HEK293 (cell line): ENCODE measurements around the gene KLHL11.

Source experiments
- CTCF ChIA-PET: fragments of 350-600 bp; formaldehyde crosslinking; extraction: SDS; loops from one replicate; lab custom pipeline; 2021; ENCODE audit warnings: antibody characterized with exemption; lab: Yijun Ruan, JAX
- POLR2A ChIA-PET: fragments of 300-600 bp; formaldehyde crosslinking; extraction: SDS; loops from one replicate; lab custom pipeline; 2020; ENCODE audit warnings: antibody characterized with exemption, inconsistent platforms; lab: Yijun Ruan, JAX
- H3K27ac ChIP-seq: fragments of 200-500 bp; sonication (Bioruptor generic); 2 replicates; pipeline ENCODE4 v1.5.1; 2014; ENCODE audit warnings: low read depth, low read length, control low read depth, inconsistent platforms; ENCODE audit errors: extremely low read depth
- H3K36me3 ChIP-seq, 2 experiments: fragments of 200-500 bp in 1 of 2; sonication (Bioruptor generic) in 1 of 2; 1 replicate in 1 of 2; 2 replicates in 1 of 2; pipeline ENCODE4 v1.5.1; 2014 to 2017; ENCODE audit warnings: inconsistent platforms in 2 of 2, low read length in 2 of 2; ENCODE audit not compliant: control insufficient read depth in 2 of 2, insufficient read depth in 1 of 2
- H3K4me1 ChIP-seq: fragments of 200-500 bp; sonication (Bioruptor generic); 2 replicates; pipeline ENCODE4 v1.5.1; 2014; ENCODE audit warnings: mild to moderate bottlenecking, low read length, inconsistent platforms; ENCODE audit not compliant: control insufficient read depth, insufficient read depth
- H3K4me3 ChIP-seq: 2 replicates; pipeline ENCODE4 v1.5.1; 2011; ENCODE audit warnings: low read depth, mild to moderate bottlenecking, control low read depth, low read length, moderate library complexity
- H3K9me3 ChIP-seq: fragments of 200-500 bp; sonication (Bioruptor generic); 2 replicates; pipeline ENCODE4 v1.5.1; 2014; ENCODE audit warnings: low read depth, low read length, inconsistent platforms; ENCODE audit not compliant: control insufficient read depth, insufficient read depth
- ATF2 ChIP-seq: fragments of 450-650 bp; formaldehyde crosslinking; IDR thresholded peaks from 2 replicates; pipeline ENCODE4 v1.5.1; 2016; ENCODE audit warnings: missing biosample characterization, missing genetic modification characterization, low read depth
- KLF1 ChIP-seq: fragments of 450-650 bp; formaldehyde crosslinking; IDR thresholded peaks from 2 replicates; pipeline ENCODE4 v1.5.1; 2016; ENCODE audit warnings: missing biosample characterization, missing genetic modification characterization
- KLF10 ChIP-seq: fragments of 450-650 bp; IDR thresholded peaks from 2 replicates; pipeline ENCODE4 v1.5.1; 2018; ENCODE audit warnings: missing biosample characterization, mild to moderate bottlenecking, missing genetic modification characterization
- PRDM10 ChIP-seq: fragments of 450-650 bp; formaldehyde crosslinking; IDR thresholded peaks from 2 replicates; pipeline ENCODE4 v1.5.1; 2016; ENCODE audit warnings: missing biosample characterization, missing genetic modification characterization
- SCRT2 ChIP-seq: fragments of 450-650 bp; formaldehyde crosslinking; IDR thresholded peaks from 2 replicates; pipeline ENCODE4 v1.5.1; 2016; ENCODE audit warnings: missing biosample characterization, missing genetic modification characterization
- ZNF174 ChIP-seq: fragments of 450-650 bp; formaldehyde crosslinking; IDR thresholded peaks from 2 replicates; pipeline ENCODE4 v1.5.0; 2017; ENCODE audit warnings: missing biosample characterization, mild to moderate bottlenecking, missing genetic modification characterization
- ZNF416 ChIP-seq: fragments of 450-650 bp; formaldehyde crosslinking; IDR thresholded peaks from 2 replicates; pipeline ENCODE4 v1.5.1; 2016; ENCODE audit warnings: missing biosample characterization, missing genetic modification characterization
- ZNF433 ChIP-seq: fragments of 450-650 bp; formaldehyde crosslinking; IDR thresholded peaks from 2 replicates; pipeline ENCODE4 v1.5.1; 2016; ENCODE audit warnings: missing biosample characterization, missing genetic modification characterization, low read depth
- ZNF48 ChIP-seq: fragments of 450-650 bp; formaldehyde crosslinking; IDR thresholded peaks from 2 replicates; pipeline ENCODE4 v1.5.1; 2016; ENCODE audit warnings: missing biosample characterization, missing genetic modification characterization
- ZNF488 ChIP-seq: fragments of 450-650 bp; formaldehyde crosslinking; IDR thresholded peaks from 2 replicates; pipeline ENCODE4 v1.5.1; 2016; ENCODE audit warnings: missing biosample characterization, missing genetic modification characterization

KLHL11 gene

GRCh38 chr17:41824086-41824485, 41.1 kb downstream of the KLHL11 start:
- POLR2A ChIA-PET = interaction anchor here (1.2 to 2.9 kb wide), 4 partner anchors 10 to 38 kb away, joined by 4 to 25 read pairs (median 6); partner anchors contain the start of genes FKBP10, JUP, KLHL10 and P3H4
- Histone ChIP-seq H3K4me3 (no peak overlapping the region), H3K36me3 (peaks cover 27 to 90% of the 10 kb centered on the region in 2 experiments), H3K9me3 (no peaks in the 10 kb centered on the region), H3K4me1 (no peaks in the 10 kb centered on the region), H3K27ac (no peak overlapping the region)
- CTCF ChIA-PET = interaction anchor here (0.6 to 1.4 kb wide), 2 partner anchors 23 to 62 kb away, joined by 3 to 6 read pairs; no protein-coding TSS in a partner anchor
- TF ChIP-seq PRDM10 (tag by site-specific recombination) (peak; percentile 77), ATF2 (tag by site-specific recombination) (no peak)

- Histone ChIP-seq H3K4me3 (no peak overlapping the region), H3K4me1 (no peaks in the 10 kb centered on the region), H3K27ac (no peak overlapping the region), H3K9me3 (no peaks in the 10 kb centered on the region)
- CTCF ChIA-PET = interaction anchor here (0.6 to 1.4 kb wide), 2 partner anchors 22 to 63 kb away, joined by 3 to 6 read pairs; no protein-coding TSS in a partner anchor
- TF ChIP-seq ZNF174 (tag by site-specific recombination) (no peak), KLF1 (tag by site-specific recombination) (no peak), ZNF488 (tag by site-specific recombination) (no peak), SCRT2 (tag by site-specific recombination) (peak; percentile 56; the same call in 1 of the 2 replicates), ZNF416 (no peak), ZNF48 (no peak), KLF10 (no peak), ZNF433 (no peak)
- TF ChIP-seq, all 188 proteins: peak for 1
- POLR2A ChIA-PET = interaction anchor here (1.2 to 2.9 kb wide), 5 partner anchors 9 to 135 kb away, joined by 4 to 25 read pairs (median 6); partner anchors contain the start of genes EIF1, FKBP10, JUP and KLHL10
- H3K36me3 ChIP-seq = peaks cover 22 to 88% of the 10 kb centered on the region in 2 experiments
These were observed 41.6 kb downstream of the KLHL11 start for GRCh38 chr17:41823580-41823979.

GRCh38 chr17:41823141-41823524, 42.1 kb downstream of the KLHL11 start:
- ChIA-PET POLR2A (interaction anchor here (0.5 to 2.9 kb wide), 8 partner anchors 9 to 134 kb away, joined by 3 to 25 read pairs (median 6); partner anchors contain the start of genes EIF1, FKBP10 and P3H4), CTCF (no interaction called here)
- H3K36me3 ChIP-seq = peaks cover 18 to 88% of the 10 kb centered on the region in 2 experiments
- H3K4me3 ChIP-seq = no peak overlapping the region
- TF ChIP-seq KLF1 (tag by site-specific recombination) = no peak
- no peaks in the 10 kb centered on the region for H3K9me3 ChIP-seq
- no peak overlapping the region for H3K27ac ChIP-seq
- H3K4me1 ChIP-seq = no peaks in the 10 kb centered on the region
